NCI-H128 (cell line): Measurements from ENCODE around the gene TMEM156.
"Not testable (repeated sequence)": the region's sequence is repeated elsewhere in the genome, so short reads cannot be mapped to it uniquely, and the experiment has no call there.

Experiments
- DNase-seq: peaks from one replicate; lab custom pipeline; 2025; ENCODE audit not compliant: unreplicated experiment; lab: John Stamatoyannopoulos, UW

The TMEM156 gene

DNA sequence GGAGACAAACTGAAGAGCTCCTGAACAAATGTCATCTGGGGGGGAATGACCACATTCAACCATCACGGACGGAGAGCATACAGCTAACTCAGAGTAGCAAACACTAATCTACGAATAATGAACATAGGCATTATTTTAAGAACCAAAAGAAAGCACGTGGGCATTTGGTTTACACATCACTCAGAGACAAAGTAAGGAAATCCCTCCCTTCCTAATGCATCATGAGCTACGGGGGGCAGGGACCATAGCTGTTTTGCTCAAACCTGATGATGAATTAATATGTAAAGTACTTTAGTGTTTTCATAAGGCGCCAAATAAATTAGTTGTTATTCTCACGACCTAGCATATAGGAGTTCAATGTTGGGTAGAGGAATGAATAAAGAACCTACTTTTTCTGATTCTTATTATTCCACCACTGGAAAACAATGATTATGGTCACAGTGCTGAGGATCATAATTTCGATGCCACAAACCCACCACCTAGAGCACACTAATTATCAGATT is 11.7 kb upstream of the TMEM156 start:
- no peak for DNase-seq

DNA sequence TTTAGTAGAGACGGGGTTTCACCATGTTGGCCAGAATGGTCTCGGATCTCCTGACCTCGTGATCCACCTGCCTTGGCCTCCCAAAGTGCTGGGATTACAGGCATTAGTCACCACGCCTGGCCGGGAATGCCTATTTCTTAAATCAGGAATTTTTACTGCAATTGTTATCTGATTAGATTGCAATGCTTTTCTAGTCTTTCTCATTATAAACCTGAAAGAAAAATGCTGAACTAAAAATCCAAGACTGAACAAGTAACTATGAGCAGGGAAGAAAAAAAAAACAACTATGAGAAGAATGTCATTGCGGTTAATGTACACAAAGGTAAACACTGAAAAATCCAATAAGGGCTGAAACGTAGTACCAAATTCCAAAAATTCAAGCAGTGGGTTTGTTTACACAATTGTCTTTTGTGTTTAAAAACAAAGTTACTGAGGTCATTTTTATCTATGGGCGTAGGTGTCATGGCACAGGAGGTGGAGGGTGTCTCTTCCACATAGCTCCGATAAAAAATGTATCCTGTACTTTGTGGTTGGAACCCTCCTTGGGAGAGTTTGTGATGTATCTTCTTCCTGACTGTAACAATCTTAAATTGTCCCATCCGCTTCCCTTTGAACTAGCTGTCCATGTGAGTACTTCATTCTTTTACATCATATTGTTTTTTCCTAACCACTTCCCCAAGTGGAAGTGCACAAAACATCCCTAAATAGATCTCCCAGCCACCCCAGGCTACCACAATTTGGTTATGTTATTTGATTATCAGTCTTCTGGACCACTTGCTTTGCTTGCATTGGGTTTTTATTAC is 11.1 kb upstream of the TMEM156 start:
- no peak for DNase-seq

DNA sequence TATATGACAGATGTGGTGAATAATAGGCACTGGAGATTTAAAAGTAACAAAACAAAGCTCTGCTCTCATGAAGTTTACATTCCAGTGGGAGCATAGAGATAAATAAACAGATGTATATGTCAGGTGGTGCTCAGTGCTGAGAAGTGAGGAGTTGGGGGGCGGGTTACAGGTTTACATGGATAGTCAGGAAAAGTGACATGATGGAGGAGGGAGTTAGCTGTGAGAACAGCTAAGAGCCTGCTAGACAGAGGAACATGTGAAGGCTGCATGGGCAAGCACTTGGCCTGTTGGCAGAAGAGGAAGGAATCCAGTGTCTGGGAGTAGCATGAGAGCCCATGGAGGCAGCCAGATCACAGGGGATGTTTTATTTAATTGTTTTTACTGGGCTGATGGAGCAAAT is 10.2 kb upstream of the TMEM156 start:
- no peak for DNase-seq

DNA sequence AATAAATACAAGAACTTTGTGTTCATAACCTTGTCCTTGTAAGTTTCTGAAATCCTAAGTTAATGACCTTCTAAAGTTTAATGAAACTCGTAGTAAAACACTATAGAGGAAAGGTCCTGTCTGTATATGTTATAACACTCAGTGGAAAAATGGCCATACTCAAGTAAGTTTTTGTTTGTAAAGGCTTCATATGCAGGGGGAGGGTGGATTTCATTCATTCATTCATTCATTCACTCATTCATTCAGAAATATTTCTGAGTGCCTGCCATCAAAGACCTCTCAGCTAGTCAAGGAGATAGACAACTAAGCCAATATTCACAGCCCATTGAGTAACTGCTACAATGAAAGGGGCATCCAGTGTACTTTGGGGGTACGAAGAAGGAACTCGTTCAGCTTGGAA is 6.9 kb upstream of the TMEM156 start:
- no peak for DNase-seq

DNA sequence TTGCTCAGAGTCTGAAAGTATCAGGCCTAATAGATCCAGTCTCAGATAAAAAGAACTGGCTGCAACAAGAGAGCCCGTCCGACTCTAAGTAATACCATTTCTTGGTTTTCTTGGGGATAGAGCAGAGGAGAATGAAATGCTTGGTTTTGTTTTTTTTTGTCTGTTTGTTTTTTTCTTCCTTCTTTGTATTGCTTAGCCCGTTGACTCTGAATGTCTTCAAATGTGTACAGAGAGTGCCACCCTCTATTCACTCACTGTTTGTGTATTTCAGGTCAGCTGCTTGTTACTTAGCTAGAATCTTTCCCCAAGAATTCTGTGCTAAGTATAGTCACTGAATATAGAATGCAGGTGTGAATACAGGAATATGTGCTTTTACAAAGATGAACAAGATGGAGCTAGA is 5.7 kb upstream of the TMEM156 start:
- DNase-seq: no peak

DNA sequence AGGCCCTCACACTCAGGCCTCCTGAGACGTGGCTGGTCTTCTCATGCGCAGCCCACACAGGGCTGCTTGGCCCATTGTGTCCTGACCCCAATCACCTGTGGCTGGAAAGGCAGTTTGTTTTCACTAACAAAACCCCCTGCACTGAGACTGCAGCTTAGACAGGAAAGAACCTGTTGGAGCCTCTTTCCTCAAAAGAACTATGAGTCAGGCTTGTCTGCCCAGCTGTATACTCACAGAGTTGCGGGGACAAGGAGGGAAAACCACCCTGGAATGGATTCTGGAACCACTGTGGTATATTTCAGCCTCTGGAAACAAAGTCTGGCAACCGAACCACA is 5.2 kb upstream of the TMEM156 start:
- DNase-seq: no peak

DNA sequence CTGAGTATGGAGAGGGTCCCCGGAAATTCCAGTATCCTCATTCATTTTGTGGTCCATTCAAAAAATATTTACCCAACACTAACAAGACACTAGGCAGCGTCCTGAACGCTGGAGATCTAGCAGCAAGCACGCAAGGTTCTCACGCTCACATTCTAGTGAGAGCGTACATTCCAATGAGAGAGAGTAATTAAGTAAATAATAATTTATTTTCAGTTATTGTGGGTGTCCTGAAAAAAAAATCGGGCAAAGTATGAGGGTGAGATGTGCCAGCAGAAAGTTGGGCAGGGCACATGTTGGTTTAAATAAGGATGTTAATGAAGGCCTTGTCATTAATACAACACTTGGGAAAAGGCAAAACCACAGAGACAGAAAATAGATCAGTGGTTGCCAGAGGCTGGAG is 4.0 kb upstream of the TMEM156 start:
- DNase-seq: no peak

DNA sequence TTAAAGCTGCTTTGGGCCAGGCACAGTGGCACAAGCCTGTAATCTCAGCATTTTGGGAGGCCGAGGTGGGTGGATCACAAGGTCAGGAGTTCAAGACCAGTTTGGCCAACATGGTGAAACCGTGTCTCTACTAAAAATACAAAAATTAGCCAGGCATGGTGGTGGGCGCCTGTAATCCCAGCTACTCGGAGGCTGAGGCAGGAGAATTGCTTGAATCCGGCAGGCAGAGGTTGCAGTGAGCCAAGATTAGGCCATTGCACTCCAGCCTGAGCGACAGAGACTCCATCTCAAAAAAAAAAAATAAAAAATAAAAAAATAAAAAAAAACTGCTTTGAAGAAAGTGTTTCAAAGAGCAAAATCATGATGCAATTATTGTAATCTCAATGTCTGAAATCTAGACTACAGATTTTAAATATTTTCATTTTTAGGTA is 604 bp downstream of the TMEM156 start:
- not testable (repeated sequence) for DNase-seq

DNA sequence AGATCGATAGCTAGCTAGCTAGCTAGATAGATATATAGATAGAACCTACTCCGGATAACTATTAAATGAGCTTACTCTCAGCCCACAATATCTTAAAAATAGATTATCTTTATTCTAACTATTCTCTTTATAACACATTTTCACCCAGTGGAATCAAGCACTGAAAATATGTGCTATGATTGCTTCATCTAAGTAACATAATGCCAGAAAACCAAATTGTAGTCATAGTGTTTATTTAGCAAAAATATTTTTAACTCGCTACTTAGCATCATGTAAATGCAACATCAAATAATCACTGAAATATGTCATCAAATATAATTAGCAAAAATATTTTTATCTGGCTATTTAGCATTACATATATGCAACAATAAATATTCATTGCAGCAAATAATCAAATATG is 1.5 kb downstream of the TMEM156 start:
- no peak for DNase-seq

DNA sequence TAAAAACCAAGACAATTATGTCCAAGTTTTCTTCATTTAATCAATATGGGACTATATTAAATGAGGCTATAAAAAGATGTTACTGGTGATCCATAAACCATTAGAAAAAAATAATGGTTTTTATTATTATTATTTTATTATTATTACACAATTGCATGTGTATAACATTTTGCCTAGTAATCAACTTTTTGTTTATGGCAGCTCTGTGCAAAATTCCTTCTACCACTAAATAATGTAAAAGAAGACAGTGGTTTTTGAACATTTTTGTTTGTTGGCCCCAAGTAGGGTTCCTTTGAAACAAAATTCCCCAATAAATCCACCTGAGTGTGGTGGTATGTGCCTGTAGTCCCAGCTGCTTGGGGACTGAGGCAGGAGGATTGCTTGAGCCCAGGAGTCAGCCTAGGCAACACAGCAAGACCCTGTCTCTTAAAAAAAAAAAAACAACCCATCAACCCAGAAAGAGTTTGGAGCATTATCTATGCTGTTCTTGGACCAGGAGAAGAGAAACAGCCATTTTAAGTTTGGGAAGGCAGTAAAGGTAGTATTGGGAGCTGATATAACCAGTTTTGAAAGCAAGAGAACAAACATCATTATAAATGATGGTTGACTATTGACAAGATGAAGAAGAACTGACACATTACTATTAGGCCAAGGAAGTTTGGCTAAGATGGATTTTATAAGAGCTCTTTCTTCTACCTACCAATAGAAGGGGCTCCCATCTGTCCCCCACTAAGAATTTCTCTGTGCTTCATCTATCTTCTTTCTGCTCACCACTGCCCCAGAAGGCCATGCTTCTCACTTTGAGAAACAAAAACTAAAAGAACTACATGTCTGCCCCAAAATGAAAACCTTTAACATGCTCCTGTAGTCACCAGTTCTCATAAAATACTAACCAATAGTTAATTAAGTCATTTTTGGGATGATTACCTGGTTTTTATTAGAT is 2.2 kb downstream of the TMEM156 start:
- DNase-seq: no peak

DNA sequence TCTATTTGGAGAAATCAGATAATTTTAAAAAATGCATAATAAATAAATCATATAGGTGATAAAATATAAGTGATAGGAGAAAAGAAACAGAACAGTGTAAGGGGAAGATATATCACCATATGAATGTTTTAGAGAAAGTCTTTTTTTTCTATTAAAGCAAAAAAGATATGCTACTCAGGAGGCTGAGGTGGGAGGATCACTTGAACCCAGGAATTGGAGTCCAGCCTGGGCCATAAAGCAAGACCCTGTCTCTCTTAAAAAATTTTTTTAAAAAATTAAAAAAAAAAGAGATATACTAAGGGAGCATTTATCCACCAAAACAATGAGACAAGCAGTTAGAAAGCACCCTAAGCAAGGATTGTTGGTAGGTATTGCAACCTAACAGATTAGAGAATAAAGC is 6.1 kb downstream of the TMEM156 start:
- no peak for DNase-seq

DNA sequence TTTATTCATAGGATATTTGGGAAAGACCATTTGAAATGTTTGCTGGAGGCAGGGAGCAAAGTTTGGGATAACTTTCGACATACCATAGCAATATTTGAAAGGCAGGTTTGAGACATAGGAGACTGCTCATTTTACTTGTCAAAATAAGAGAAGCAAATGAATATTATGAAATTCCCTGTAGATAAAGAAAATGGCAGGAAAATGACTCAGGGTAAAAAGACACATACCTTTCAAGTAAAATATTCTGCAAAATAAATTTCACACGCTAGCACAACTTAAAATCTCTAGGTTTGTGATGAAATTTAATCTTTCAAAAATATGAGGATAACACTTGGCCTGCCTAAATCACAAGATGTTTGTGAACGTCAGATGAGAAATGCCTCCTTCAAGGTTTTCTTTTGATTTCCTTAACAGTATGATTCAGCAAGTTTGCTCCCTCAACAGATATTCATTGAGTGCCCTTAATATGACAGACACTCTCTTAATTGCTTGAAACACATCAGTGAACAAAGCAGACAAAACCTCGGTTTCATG is 6.6 kb downstream of the TMEM156 start:
- DNase-seq: no peak

DNA sequence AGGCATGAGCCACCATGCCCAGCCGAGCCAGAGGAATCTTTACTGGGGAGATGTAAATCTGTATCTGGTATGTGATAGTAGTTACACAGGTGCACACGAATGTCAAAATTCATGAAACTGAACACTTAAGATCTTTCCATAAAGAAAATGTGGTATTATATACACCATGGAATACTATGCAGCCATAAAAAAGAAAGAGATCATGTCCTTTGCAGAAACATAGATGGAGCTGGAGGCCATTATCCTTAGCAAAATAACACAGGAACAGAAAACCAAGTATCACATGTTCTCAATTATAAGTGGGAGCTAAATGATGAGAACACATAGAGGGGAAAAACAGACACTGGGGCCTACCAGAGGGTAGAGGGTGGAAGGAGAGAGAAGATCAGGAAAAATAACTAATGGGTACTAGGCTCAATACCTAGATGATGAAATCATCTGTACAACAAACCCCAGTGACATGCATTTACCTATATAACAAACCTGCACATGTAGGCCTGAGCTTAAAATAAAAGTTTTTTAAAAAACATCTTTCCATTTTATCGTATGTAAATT is 7.8 kb downstream of the TMEM156 start:
- no peak for DNase-seq

DNA sequence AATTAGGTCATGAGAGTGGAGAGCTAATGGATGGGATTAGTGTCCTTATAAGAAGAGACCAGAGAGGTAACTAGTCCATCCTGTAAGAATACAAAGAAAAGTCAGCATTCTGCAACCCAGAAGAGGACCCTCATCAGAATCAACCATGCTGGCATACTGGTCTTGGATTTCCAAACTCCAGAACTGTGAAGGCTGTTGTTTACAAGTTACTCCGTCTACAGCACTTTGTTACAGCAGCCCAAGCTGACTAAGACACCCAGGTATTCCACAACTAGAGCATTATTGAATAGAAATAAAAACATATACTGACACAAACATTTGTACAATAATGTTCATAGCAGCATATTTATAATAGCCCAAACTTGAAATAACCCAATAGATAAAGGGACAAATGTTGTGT is 9.2 kb downstream of the TMEM156 start:
- no peak for DNase-seq

DNA sequence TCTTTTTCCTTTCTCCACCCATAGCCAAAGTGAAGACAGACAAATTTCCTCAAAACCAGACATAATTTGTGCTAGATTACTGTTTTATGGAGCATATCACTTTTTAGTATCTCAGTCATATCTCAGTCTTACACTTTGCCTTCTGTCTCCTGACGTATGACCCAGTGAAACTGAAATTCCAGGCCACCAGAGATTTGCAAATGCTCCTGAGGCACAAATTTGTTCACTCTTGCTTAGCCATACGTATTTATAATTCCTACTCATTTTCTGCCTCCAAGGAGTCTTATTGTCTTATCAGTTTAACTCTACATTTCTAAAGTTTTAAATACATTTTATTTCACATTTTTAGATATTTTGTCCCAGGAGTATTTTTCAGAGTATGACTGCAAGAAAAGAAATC is 10.0 kb downstream of the TMEM156 start:
- no peak for DNase-seq

DNA sequence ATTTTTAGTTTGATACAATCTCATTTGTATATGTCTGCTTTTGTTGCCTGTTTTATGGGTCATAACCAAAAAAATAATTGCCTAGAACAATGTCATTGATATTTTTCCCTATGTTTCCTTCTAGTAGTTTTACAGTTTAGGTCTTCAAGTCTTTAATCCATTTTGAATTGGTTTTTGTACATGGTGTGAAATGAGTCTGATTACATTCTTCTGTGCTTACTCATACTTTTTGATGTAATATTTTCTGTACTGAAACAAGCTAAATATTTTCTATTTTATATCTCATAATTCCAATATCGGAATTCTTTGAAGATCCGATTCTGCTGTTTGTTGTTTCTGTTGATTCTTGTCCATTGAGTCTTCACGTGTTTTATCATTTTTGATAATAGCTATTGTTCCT is 10.6 kb downstream of the TMEM156 start:
- no peak for DNase-seq

DNA sequence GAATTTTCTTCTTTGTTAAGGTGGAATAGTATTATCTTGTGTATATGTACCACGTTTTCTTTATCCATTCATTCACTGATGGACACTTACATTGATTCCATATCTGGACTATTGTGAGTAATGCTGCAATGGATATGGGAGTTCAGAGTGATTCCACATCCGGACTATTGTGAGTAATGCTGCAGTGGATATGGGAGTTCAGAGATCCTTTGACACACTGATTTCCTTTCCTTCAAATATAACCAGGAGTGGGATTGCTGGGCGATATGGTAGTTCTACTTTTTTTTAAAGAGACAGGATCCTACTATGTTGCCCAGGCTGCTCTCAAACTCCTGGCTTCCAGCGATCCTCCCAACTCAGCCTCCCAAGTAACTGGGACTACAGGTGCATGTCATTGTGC is 12.1 kb downstream of the TMEM156 start:
- DNase-seq: no peak

DNA sequence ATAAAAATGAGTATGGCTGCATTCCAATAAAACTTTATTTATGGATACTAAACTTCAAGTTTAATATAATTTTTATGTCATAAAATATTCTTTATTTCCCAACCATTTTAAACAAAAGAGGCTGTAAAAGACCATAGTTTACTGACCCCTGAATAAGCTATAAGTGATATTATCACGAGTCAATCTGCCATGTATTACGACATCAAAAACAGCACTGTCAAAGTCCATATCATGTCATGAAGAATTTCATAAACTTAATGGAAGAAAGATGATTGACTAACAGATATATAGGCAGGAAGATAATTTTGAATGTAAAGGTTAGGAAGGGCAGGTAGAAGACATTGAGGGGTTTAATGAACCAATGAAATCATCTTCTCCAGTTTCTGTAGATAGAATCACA is 18.2 kb downstream of the TMEM156 start:
- no peak for DNase-seq

DNA sequence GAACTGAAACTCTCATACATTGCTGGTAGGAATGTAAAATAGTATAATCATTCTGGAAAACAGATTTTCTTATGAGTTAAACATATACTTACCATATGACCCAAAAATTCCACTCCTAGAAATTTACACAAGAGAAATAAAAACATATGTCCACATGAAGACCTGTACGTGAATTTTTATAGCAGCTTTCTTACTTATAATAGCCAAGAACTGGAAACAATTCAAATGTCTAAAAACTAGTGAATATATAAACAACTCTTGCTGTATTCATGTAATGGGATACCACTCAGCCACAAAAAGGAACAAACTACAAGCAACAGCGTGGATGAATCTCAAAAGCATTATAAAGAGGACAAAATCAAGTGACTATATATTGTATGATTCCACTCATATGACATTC is 27.5 kb downstream of the TMEM156 start:
- DNase-seq: no peak

DNA sequence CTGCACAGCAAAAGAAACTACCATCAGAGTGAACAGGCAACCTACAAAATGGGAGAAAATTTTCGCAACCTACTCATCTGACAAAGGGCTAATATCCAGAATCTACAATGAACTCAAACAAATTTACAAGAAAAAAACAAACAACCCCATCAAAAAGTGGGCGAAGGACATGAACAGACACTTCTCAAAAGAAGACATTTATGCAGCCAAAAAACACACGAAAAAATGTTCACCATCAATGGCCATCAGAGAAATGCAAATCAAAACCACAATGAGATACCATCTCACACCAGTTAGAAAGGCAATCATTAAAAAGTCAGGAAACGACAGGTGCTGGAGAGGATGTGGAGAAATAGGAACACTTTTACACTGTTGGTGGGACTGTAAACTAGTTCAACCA is 30.2 kb downstream of the TMEM156 start:
- DNase-seq: not testable (repeated sequence)

DNA sequence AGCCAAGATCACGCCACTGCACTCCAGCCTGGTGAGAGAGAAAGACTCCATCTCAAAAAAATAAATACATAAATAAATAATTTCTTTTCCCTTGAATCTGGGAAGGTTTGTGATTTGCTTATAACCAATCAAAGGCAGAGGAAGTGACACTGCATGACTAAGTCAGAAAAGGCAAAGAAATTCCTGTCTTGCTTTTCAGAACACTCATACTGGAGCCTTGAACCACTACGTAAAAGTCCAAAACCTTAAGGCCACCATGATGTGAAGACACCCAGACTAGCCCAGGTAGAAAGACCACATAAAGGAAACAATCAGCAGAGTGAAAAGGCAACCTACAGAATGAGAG is 36.6 kb downstream of the TMEM156 start:
- no peak for DNase-seq

DNA sequence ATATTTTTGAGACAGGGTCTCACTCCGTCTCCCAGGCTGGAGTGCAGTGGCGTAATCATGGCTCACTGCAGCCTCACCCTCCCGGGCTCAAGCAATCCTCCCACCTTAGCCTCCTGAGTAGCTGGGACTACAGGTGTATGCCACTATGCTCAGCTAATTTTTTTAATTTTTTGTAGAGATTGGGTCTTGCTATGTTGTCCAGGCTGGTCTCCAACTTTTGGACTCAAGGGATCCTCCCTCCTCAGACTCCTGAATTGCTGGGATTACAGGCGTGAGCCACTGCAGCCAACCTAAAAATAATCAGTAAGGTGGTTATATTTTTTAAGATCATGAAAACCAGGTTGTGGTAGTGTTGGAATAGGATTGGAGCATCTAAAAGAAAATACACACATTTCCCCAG is 38.1 kb downstream of the TMEM156 start:
- no peak for DNase-seq
